HG03521 (cell line): ENCODE data around the gene GLRA1.
"Not testable (repeated sequence)": the region's sequence is repeated elsewhere in the genome, so short reads cannot be mapped to it uniquely, and the experiment has no call there.

Source experiments
- ATAC-seq: cut with Tn5 transposase; IDR thresholded peaks from one replicate; pipeline ENCODE4 v1.9.1; 2021; ENCODE audit warnings: mild to moderate bottlenecking, moderate library complexity; ENCODE audit not compliant: unreplicated experiment

GLRA1 gene

DNA sequence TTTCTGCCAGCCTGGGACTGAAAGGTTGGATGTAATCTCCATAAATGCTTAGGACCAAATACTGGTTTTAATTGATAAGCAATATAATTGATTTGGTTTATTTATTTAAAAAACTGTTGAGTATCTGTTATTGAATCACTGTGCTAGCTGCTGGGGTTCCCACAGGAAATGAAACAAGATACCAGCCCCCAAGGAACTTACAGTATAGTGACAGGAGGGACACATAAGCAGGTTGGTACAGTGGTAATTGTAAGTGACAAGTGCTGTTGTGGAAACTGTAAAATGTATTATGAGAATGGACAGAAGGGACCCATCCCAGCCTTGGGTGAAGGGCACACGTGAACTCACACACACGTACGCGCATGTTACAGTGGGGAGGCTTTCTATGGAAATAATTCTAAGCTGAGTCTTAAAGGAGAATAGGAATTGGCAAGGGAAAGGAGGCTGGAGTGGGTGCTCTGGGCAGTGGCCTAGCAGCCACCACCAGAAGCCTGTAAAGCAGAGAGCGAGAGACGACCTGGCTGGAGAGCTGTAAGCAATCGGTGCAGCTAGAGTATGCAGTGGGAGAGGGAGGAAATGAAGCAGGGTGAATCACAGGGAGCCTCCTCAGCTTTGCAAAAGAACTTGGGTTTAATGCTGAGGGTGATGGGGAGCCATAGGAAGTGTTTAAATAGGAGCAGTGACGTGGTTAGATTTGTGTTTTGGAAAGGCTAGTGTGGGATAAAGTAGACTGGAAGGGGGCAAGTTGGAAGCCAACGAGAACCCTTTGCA lies 39.3 kb downstream of the GLRA1 start:
- ATAC-seq: no peak

GRCh38 chr5:151881621-151882225 lies 42.9 kb downstream of the GLRA1 start:
- ATAC-seq: no peak

- ATAC-seq: no peak
Measured at GRCh38 chr5:151880324-151880723, 44.3 kb downstream of the GLRA1 start.

DNA sequence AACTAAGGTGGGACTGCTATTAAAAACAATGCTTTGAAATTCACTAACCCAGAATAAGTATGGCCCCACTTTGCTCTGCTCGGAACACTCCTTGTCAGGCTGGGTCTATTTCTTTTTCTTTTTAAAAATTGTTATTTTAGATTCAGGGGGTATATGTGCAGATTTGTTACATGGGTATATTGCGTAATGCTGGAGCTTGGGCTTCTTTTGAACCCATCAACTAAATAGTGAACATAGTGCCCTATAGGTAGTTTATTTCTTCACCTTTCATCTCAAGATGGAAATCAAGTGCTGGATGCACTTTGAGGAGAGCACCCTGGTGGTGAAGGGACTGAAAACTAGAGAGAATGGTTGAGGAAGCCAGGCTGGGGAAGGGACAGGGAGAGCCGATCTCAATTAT lies 51.0 kb downstream of the GLRA1 start:
- no peak for ATAC-seq

DNA sequence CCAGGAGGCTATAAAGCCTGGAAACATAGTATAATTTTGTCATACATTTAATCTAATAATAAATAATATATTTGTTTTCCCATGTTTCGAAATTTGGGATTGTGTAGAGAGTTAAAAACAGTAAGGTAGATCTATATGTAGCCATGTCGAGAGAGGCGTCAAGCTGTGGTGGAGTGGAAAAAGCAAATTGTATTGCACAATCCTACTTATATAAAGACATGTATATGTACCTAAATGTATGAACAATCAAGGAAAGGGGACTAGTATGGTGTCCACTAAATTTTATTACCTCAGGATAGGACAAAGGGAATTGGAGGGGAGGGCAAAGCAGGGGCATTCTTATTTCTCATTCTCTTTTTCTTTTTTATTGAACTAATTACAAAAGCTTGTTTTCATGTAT lies 52.0 kb downstream of the GLRA1 start:
- no peak for ATAC-seq

GRCh38 chr5:151870820-151871219 lies 53.8 kb downstream of the GLRA1 start:
- ATAC-seq: no peak

- ATAC-seq: no peak
Measured at GRCh38 chr5:151870271-151870670, 54.4 kb downstream of the GLRA1 start.

DNA sequence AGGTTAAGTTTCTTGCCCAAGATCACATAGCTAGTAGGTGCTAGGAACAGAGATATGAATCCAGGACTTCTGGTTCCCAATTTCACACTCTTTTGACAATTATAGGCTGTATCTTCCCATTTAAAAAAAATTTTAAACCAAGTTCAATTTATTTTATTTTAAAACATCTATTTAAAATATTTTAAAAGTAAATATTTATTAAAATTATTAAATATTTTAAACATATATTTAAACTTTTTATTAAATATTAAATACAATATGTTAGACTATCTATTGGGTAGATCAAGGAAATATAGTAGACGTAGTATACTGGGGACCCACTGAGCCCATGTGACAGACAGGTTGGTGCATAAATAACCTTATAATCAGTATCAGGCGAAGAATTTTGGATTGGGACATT lies 54.8 kb downstream of the GLRA1 start:
- ATAC-seq: no peak

GRCh38 chr5:151868451-151868850 lies 56.2 kb downstream of the GLRA1 start:
- ATAC-seq: no peak

DNA sequence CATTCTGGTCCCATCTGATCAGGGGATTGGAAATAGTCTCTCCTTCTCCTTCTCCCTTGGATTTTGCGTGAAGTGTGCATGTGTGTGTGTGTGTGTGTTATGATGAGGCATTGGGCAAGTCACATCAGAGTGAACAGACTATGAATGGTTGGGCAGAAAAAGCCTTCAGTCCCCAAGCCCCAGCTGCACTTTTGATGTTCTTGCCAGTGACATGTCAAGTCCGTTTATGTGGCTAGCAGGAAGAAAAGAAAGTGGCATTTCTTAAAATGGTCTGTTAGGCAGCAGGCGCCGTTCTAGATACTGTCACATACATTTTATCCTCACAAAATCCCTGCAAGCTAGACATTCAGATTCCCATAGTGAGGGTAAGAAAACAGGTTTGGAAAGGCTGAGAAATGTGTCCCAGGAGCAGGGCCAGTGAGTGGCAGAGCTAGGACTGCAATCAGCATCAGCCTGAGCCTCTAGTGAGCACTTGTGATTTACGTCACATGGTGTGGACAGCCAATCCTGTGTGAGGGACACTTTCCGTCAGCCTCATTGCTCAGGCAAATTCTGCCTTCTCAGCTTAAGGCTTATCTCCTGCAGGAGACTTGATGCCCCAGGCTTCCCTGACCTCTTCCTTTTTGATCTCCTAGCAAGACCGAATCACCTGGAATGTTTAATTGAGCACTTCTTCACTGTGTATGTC lies 60.4 kb downstream of the GLRA1 start:
- ATAC-seq: no peak

DNA sequence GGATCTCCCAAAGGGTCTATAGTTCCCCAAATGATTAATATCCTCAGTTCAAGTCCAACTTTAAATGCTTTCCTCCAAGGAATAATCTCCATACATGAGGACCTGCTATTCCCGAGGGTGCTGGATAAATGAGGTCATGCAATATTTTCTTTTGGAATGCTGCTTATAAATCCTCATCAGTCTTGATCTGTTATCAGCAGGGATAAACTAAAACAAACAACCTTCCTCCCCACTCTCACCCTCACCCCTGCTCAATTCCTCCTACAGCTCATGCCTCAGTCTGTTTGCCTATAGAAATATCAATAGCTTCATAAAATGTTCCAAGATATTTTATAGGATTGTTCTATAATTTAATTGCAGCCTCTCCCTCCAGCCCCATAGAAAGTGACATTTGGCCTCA lies 61.1 kb downstream of the GLRA1 start:
- no peak for ATAC-seq

DNA sequence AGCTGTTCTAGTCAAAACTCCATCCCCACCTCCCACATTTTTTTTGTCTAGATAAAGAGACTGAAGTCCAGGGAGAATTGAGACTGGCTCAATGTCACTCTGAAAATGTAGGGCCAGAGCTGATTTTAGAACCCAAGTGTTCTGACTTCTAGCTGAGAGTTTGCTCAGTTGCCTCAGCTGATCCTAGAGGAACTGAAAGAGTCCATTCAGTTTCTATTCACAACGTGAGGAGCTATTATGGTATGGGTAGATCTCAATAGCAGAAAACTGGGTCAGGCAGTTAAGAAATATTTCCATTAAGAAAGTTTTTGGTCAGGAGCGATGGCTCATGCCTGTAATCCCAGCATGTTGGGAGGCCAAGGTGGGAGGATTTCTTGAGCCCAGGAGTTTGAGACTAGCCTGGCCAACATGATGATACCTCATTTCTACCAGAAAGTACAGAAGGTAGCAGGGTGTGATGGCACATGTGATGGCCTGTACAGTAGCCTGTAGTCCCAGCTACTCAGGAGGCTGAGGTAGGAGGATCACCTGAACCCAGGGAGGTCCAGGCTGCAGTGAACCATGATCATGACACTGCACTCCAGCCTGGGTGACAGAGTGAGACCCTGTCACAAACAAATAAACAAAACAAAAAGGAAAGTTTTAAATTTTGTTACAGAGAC lies 61.7 kb downstream of the GLRA1 start:
- no peak for ATAC-seq

GRCh38 chr5:151860867-151861266 lies 63.8 kb downstream of the GLRA1 start:
- not testable (repeated sequence) for ATAC-seq

GRCh38 chr5:151856861-151857260 lies 67.8 kb downstream of the GLRA1 start:
- ATAC-seq: no peak

DNA sequence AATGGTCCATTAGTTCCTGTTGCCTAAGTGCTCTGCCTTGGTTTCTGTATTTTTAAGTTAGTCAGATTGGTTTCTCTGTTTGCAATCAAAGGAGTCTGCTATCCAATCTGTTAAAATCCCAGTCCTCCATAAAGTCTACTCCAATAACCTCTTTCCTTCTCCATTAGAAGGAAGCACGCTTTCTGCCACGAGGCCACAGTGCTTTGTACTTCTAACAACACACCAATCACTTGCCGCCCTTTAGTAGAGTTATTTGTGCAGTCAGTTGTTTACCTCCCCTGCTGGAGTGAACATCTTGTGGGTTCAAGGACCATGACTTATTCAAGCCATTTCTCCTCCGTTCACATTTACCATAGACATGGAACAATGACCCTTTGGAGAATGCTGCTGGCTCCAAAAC lies 69.0 kb downstream of the GLRA1 start:
- ATAC-seq: no peak

- ATAC-seq: no peak
Measured at GRCh38 chr5:151847871-151848270, 76.8 kb downstream of the GLRA1 start.

DNA sequence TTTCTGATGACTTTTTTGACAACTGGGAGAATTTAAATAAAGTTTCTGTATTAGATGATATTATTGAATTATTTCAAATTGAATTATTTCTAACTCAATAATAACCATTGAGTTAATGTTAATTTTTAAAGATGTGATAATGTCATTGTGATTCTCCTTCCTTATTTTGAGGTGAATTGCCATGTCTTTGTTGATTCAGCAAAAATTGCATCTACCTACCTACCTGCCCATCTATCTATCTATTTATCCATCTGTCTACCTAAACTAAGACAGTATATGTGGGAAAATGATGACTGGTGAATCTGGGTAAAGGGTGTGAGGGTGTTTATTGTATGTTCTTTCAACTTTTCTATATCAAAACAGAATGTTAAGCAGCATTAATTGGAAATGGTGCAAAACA lies 77.9 kb downstream of the GLRA1 start:
- ATAC-seq: no peak

GRCh38 chr5:151832843-151833242 lies 91.8 kb downstream of the GLRA1 start:
- ATAC-seq: not testable (repeated sequence)

- no peak for ATAC-seq
Measured at GRCh38 chr5:151829370-151829769, 95.3 kb downstream of the GLRA1 start.

DNA sequence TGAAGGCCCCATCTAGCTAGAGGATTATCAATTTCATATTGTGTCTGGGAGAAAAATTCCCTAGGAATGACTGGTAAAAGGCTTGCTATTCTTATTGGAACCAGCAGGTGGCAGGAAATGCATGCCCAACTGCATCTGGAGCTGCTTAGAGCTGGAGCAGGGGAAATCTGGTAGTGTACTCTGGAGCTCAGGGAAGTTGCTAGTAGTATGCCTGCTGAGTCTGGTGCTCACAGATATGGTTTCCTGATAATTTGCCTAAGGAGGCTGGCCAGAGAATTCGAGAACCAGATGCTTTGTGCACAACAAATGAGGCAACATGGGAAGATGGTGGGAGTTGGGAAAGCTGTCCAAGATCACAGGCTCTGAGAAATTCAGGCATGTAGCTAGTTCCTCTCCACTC lies 99.2 kb downstream of the GLRA1 start:
- ATAC-seq: no peak

DNA sequence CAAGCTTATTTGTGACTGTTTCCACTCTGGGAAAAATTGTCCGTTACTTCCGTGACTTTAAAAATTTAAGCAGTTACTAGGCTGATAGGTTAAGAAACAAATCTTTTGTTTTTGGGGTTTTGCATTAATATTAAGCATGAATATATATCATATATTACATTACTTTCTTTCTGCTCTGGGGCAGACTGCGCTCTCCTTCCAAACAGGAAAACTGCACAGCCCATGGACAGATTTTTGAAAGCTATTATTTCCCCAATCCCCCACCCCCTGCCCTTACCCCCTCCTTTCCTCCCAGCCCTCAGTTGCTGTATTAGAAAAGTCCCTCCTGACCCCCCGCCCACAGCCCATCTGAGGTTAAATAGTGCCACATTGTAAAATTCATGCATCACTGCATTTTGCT lies 102.5 kb downstream of the GLRA1 start:
- no peak for ATAC-seq

DNA sequence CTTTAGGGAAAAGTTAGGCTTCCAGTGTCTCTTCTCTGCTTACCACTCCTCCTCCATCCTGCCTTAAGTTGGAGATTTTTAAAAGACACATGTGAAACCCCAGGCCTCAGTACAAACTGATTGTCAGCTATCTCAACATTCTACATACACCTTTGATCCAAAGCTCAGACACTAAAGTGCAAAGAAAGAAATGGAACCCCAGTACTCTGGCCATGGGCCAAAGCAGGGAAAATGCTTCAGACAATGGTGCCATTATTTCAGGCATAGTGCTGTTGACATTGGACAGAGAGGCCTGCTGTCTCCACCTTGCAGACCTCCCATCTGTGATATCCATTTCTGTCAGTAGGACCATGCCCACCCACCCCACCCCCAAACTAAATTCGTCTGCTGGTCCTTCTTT lies 103.7 kb downstream of the GLRA1 start:
- no peak for ATAC-seq
